B cell (primary cell): ENCODE data around the gene CCIN. TPM values are rescaled to one million over a fixed set of nuclear protein-coding genes. Genes with fewer than 3 reads are reported as not detected.

Source experiments
- ATAC-seq: fragments of 200-7000 bp; cut with Tn5 transposase; one replicate; pipeline ENCODE4 v1.10.0; 2021; ENCODE audit warnings: low read depth, mild to moderate bottlenecking, moderate number of reproducible peaks, moderate library complexity
- CTCF ChIA-PET: fragments of 350-600 bp; sonication (Branson Sonifier 250); formaldehyde crosslinking; loops from one replicate; lab custom pipeline; 2021; ENCODE audit warnings: antibody characterized with exemption, inconsistent platforms; lab: Charles Lee
- POLR2A ChIA-PET: fragments of 350-600 bp; sonication (Branson Sonifier 250); formaldehyde crosslinking; loops from one replicate; lab custom pipeline; 2021; ENCODE audit warnings: antibody characterized with exemption; lab: Charles Lee
- DNase-seq: peaks from one replicate; pipeline ENCODE4 v3.0.0; 2013
- H2AFZ ChIP-seq: 2 replicates; pipeline ENCODE4 v1.6.1; 2012; ENCODE audit warnings: mild to moderate bottlenecking, low read depth, low read length; ENCODE audit not compliant: insufficient read depth, poor library complexity, severe bottlenecking
- H3K27ac ChIP-seq, 2 donors: 1 replicate in 1 of 2; 2 replicates in 1 of 2; pipeline ENCODE4 v1.5.1; 2012 to 2013; ENCODE audit warnings: low read length in 2 of 2, mild to moderate bottlenecking in 2 of 2, moderate library complexity in 1 of 2
- H3K27me3 ChIP-seq, 4 experiments: fragments of 200-600 bp in 1 of 4; sonication (generic) in 1 of 4; replicated peaks in 1 of 4; 1 replicate in 2 of 4; 2 replicates in 2 of 4; pipeline versions ENCODE4 v1.6.1 to v1.7.0; 2013 to 2016; ENCODE audit warnings: low read length in 3 of 4, mild to moderate bottlenecking in 2 of 4, mixed read lengths in 1 of 4, moderate library complexity in 1 of 4; ENCODE audit not compliant: insufficient read depth in 4 of 4, control insufficient read depth in 3 of 4; ENCODE audit errors: control extremely low read depth in 1 of 4
- H3K36me3 ChIP-seq, 2 experiments: replicated peaks in 1 of 2; 1 replicate in 1 of 2; 2 replicates in 1 of 2; pipeline versions ENCODE4 v1.6.1 to v1.7.1; 2013; ENCODE audit warnings: low read length in 1 of 2; ENCODE audit not compliant: insufficient read depth in 2 of 2, control insufficient read depth in 1 of 2; ENCODE audit errors: control extremely low read depth in 1 of 2, extremely low read depth in 1 of 2
- H3K4me1 ChIP-seq, 2 donors: fragments of 200-600 bp in 1 of 2; sonication (generic) in 1 of 2; 1 replicate in 1 of 2; 2 replicates in 1 of 2; pipeline versions ENCODE4 v1.5.1 to v1.6.1; 2013 to 2017; ENCODE audit warnings: low read length in 2 of 2; ENCODE audit not compliant: control insufficient read depth in 2 of 2, insufficient read depth in 2 of 2
- H3K4me2 ChIP-seq: replicated peaks from 2 replicates; pipeline ENCODE3; 2012; ENCODE audit warnings: mild to moderate bottlenecking, low read depth, low read length; ENCODE audit not compliant: poor library complexity, severe bottlenecking
- H3K4me3 ChIP-seq, 5 experiments: fragments of 200-600 bp in 1 of 5; sonication (generic) in 1 of 5; 1 replicate in 3 of 5; 2 replicates in 2 of 5; pipeline versions ENCODE4 v1.5.1 to v1.7.0; 2011 to 2016; ENCODE audit warnings: low read length in 4 of 5, mild to moderate bottlenecking in 4 of 5, low read depth in 2 of 5, control low read depth in 1 of 5, moderate library complexity in 1 of 5; ENCODE audit not compliant: insufficient read depth in 1 of 5; ENCODE audit errors: control extremely low read depth in 1 of 5, extremely low read depth in 1 of 5
- H3K79me2 ChIP-seq: fragments of 200-600 bp; sonication (generic); one replicate; pipeline ENCODE4 v1.6.0; 2016; ENCODE audit warnings: low read length; ENCODE audit not compliant: control insufficient read depth, insufficient read depth
- H3K9ac ChIP-seq: fragments of 200-600 bp; sonication (generic); 2 replicates; pipeline ENCODE4 v1.6.1; 2017; ENCODE audit warnings: mild to moderate bottlenecking, low read length, moderate library complexity
- H3K9me3 ChIP-seq, 3 donors: one replicate each; pipeline versions ENCODE4 v1.6.1 to v1.7.1; 2013; ENCODE audit warnings: low read length in 2 of 3; ENCODE audit not compliant: control insufficient read depth in 2 of 3, insufficient read depth in 1 of 3; ENCODE audit errors: control extremely low read depth in 1 of 3
- H4K20me1 ChIP-seq: 2 replicates; pipeline ENCODE4 v1.6.0; 2012; ENCODE audit warnings: mild to moderate bottlenecking, low read length; ENCODE audit not compliant: insufficient read depth, control insufficient read depth, poor library complexity, severe bottlenecking
- H3K27ac Mint-ChIP-seq: one replicate; pipeline ENCODE4 v1.8.0; 2021; ENCODE audit warnings: mixed read lengths
- H3K27me3 Mint-ChIP-seq: one replicate; pipeline ENCODE4 v1.8.0; 2021; ENCODE audit warnings: mixed read lengths
- H3K4me1 Mint-ChIP-seq: one replicate; pipeline ENCODE4 v1.8.0; 2021; ENCODE audit warnings: mixed read lengths
- H3K4me3 Mint-ChIP-seq: one replicate; pipeline ENCODE4 v1.8.0; 2021; ENCODE audit warnings: mixed read lengths
- H3K9me3 Mint-ChIP-seq: one replicate; pipeline ENCODE4 v1.8.0; 2022; ENCODE audit warnings: mixed read lengths; ENCODE audit not compliant: insufficient read depth
- CTCF ChIP-seq: fragments of 200-600 bp; IDR thresholded peaks from one replicate; pipeline ENCODE4 v1.8.0; 2022; ENCODE audit warnings: antibody characterized with exemption, mild to moderate bottlenecking
- EZH2 ChIP-seq: IDR thresholded peaks from 2 replicates; pipeline ENCODE4 v1.6.1; 2012; ENCODE audit warnings: borderline replicate concordance, low read depth, mild to moderate bottlenecking, moderate library complexity, low read length; ENCODE audit not compliant: insufficient read depth, poor library complexity, severe bottlenecking
- WGBS: methylation state at CpG from one replicate; pipeline ENCODE4 v1.1.5; 2013; ENCODE audit warnings: missing lambda C conversion rate; ENCODE audit not compliant: insufficient coverage; 5-methylcytosine and 5-hydroxymethylcytosine counted together
- intact Hi-C: fragments of 100-400 bp; cut with micrococcal nuclease; formaldehyde crosslinking; loops from one replicate; pipeline ENCODE4 v1.10.0; 2022
- polyA plus RNA-seq: library from polyadenylated mRNA; depleted of rRNA; stranded (reverse); fragments of >200 nt; gene quantifications from 2 replicates; pipeline ENCODE4 v1.2.3, GENCODE V29; 2012
- total RNA-seq, 2 donors: library from RNA; stranded (reverse); fragments of 120-200 nt in 1 of 2; gene quantifications; 1 replicate in 1 of 2; 2 replicates in 1 of 2; pipeline versions ENCODE4 v1.2.3 to v1.2.4, GENCODE V29; 2013 to 2022

Gene CCIN
- total and polyA plus RNA-seq, 2 donors (not counting 1 experiment from before 2014, with no cell fraction given), result 0.15 TPM; not detected in 1

DNA sequence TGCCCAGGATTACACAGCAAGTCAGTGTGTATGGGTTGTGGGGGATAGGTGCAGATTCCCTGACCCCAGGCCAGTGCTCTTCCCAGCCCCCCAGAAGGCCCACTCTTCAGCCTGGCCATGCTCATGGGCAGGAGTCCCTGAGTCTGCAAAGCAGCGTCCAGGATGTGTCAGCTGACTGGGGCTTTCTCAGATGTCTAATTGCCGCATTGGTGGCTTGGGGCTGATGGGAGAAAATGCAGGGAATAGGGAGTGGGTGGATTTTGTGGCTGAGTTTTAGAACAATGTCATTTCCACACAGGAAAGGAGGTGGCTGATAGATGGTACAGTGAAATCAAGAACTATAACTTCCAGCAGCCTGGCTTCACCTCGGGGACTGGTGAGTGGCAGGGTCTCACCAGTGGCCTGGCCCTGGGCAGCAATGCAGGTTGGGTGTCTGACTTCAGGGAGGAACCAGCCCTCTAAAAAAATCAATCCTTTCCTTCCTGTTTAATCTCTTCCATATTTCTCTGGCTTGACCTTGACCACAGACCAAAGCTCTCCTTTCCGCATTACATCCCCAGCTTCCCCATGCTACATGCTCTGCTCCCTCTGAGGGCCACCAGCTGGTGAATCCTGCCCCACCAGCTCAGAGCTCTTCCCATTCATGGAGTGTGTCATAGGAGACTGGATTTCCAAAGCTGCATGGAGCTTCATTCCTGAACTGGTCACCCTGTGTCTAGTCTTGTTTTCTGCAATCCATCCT, 18.4 kb upstream of the CCIN start:
- H2AFZ ChIP-seq, result peak overlapping the region; percentile 62
- Mint-ChIP-seq H3K27me3 (no peaks in the 10 kb centered on the region), H3K9me3 (no peaks in the 10 kb centered on the region), H3K4me3 (peak overlapping the region; percentile 87), H3K4me1 (peaks cover 64% of the 10 kb centered on the region), H3K27ac (peak overlapping the region; percentile 98)
- peak overlapping the region; percentile 94 to 97 for H3K27ac ChIP-seq
- ATAC-seq (no peak), DNase-seq (no peak)
- peaks cover 0 to 8% (median 4%) of the 10 kb centered on the region in 3 donors for H3K9me3 ChIP-seq
- H3K4me3 ChIP-seq, result peak overlapping the region in 3 of 5 experiments; percentile 22 to 56 (median 44)
- no peaks in the 10 kb centered on the region for H4K20me1 ChIP-seq
- intact Hi-C loops, result loop anchor here (1.0 to 5.0 kb wide), 3 partner anchors 7 to 252 kb away; partner anchors contain the start of gene RNF38
- H3K4me1 ChIP-seq, result peaks cover 47 to 75% of the 10 kb centered on the region in 2 donors
- POLR2A ChIA-PET, result interaction anchor here (0.8 kb wide), 1 partner anchor 14 kb away, joined by 3 read pairs; the partner anchor contains the start of gene GLIPR2
- peaks cover 32% of the 10 kb centered on the region for H3K79me2 ChIP-seq
- H3K4me2 ChIP-seq, result peak overlapping the region; percentile 75
- H3K36me3 ChIP-seq, result peaks cover 0 to 5% of the 10 kb centered on the region in 2 experiments
- no peaks in the 10 kb centered on the region for H3K27me3 ChIP-seq
- TF ChIP-seq EZH2 (no peak), CTCF (no peak)
- WGBS, result 83% methylated on average over 4 of the region's 4 CpGs
- CTCF ChIA-PET, result interaction anchor here (0.7 to 5.9 kb wide), 7 partner anchors 9 to 50 kb away, joined by 3 to 54 read pairs (median 5); partner anchors contain the start of genes CCIN, CLTA and GLIPR2
- H3K9ac ChIP-seq, result peak overlapping the region; percentile 56
